ENCODE results near the gene SNF8.

The SNF8 gene

GRCh38 chr17:48908047-48908843 is 36.4 kb downstream of the SNF8 start, which contains the start of gene UBE2Z:
Gene UBE2Z, plus strand, starts transcription at chr17:48908407. Its CDS starts 97 bp downstream, at chr17:48908504.
- peak within 1 kb of the TSS; percentile 80 to 92 for H3K4me3 ChIP-seq
- H3K9me3 ChIP-seq = no peaks in the 10 kb centered on the region
- peaks cover 4 to 29% (median 8%) of the 10 kb centered on the region in 3 donors for H3K36me3 ChIP-seq
- H3K27ac ChIP-seq = peak within 1 kb of the TSS; percentile 82 to 91
- intact Hi-C loops (cut with DNase I; ENCODE audit: low total_unique reads) = no loop called here
- TF ChIP-seq, protein P1, sequence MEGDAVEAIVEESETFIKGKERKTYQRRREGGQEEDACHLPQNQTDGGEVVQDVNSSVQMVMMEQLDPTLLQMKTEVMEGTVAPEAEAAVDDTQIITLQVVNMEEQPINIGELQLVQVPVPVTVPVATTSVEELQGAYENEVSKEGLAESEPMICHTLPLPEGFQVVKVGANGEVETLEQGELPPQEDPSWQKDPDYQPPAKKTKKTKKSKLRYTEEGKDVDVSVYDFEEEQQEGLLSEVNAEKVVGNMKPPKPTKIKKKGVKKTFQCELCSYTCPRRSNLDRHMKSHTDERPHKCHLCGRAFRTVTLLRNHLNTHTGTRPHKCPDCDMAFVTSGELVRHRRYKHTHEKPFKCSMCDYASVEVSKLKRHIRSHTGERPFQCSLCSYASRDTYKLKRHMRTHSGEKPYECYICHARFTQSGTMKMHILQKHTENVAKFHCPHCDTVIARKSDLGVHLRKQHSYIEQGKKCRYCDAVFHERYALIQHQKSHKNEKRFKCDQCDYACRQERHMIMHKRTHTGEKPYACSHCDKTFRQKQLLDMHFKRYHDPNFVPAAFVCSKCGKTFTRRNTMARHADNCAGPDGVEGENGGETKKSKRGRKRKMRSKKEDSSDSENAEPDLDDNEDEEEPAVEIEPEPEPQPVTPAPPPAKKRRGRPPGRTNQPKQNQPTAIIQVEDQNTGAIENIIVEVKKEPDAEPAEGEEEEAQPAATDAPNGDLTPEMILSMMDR (IDR thresholded peaks at IDR 0.05) = peak in 1 of 2 experiments; percentile 4
- H3K27me3 ChIP-seq = no peaks in the 10 kb centered on the region
- H3K4me1 ChIP-seq = peaks cover 0 to 35% (median 29%) of the 10 kb centered on the region in 4 donors
- DNase-seq = peak; percentile 94 to 97

- TF ChIP-seq, protein P1 (IDR thresholded peaks at IDR 0.05) = no peak
- no peaks in the 10 kb centered on the region for H3K9me3 ChIP-seq
- intact Hi-C loops (cut with DNase I; ENCODE audit: low total_unique reads) = no loop called here
- H3K4me3 ChIP-seq = peak overlapping the region; percentile 80 to 92
- H3K27me3 ChIP-seq = no peaks in the 10 kb centered on the region
- DNase-seq = no peak
- peaks cover 0 to 35% (median 29%) of the 10 kb centered on the region in 4 donors for H3K4me1 ChIP-seq
- H3K27ac ChIP-seq = peak overlapping the region; percentile 82 to 91
- H3K36me3 ChIP-seq = peaks cover 1 to 24% (median 5%) of the 10 kb centered on the region in 3 donors
Observed at GRCh38 chr17:48907713-48908046, 37.0 kb downstream of the SNF8 start.

GRCh38 chr17:48905987-48906515 is 38.6 kb downstream of the SNF8 start:
- Histone ChIP-seq H3K36me3 (peaks cover 0 to 9% (median 3%) of the 10 kb centered on the region in 3 donors), H3K27me3 (no peaks in the 10 kb centered on the region), H3K4me3 (no peak overlapping the region), H3K4me1 (peaks cover 0 to 29% (median 25%) of the 10 kb centered on the region in 4 donors), H3K27ac (no peak overlapping the region), H3K9me3 (no peaks in the 10 kb centered on the region)
- intact Hi-C loops (cut with DNase I; ENCODE audit: low total_unique reads) = no loop called here
- no peak for DNase-seq
- TF ChIP-seq, protein P1 (IDR thresholded peaks at IDR 0.05) = no peak

GRCh38 chr17:48904428-48904827 is 40.2 kb downstream of the SNF8 start:
- no peak overlapping the region for H3K4me3 ChIP-seq
- H3K4me1 ChIP-seq = peaks cover 0 to 12% (median 9%) of the 10 kb centered on the region in 4 donors
- TF ChIP-seq, protein P1 (IDR thresholded peaks at IDR 0.05) = no peak
- DNase-seq = no peak
- intact Hi-C loops (cut with DNase I; ENCODE audit: low total_unique reads) = no loop called here
- H3K27me3 ChIP-seq = no peaks in the 10 kb centered on the region
- H3K36me3 ChIP-seq = no peaks in the 10 kb centered on the region
- no peaks in the 10 kb centered on the region for H3K9me3 ChIP-seq
- H3K27ac ChIP-seq = no peak overlapping the region

DNA sequence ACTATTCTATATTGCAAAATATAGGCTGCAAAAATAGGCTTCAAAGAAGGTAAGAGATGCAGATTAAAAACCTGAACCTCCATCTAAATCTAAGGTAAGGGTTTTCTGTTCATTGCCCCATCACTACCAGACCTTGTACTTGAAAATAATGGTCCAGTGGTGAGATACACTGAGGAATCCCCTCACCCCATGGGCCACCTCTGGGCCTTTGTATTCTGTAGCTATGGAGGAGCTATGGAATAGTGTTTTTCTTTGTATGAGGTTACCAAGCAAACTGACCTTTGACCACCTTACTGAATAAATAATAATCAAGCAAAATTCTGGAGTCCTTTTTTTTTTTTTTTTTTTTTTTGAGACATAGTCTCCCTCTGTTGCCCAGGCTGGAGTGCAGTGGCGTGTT is 41.2 kb downstream of the SNF8 start:
- Histone ChIP-seq H3K36me3 (peaks cover 0 to 2% (median 0%) of the 10 kb centered on the region in 3 donors), H3K27me3 (no peaks in the 10 kb centered on the region), H3K27ac (no peak overlapping the region), H3K4me3 (no peak overlapping the region), H3K9me3 (no peaks in the 10 kb centered on the region), H3K4me1 (peaks cover 0 to 7% (median 6%) of the 10 kb centered on the region in 4 donors)
- TF ChIP-seq, protein P1 (IDR thresholded peaks at IDR 0.05) = no peak
- intact Hi-C loops (cut with DNase I; ENCODE audit: low total_unique reads) = no loop called here
- DNase-seq = no peak

Data from tibial artery (tissue), 4 donors.